GM04503 (cell line): Measurements from ENCODE around the gene ANTXR2.
A peak's percentile ranks its signal among the peaks of the same experiment; 100 is the strongest.
"Not testable (repeated sequence)": the region's sequence is repeated elsewhere in the genome, so short reads cannot be mapped to it uniquely, and the experiment has no call there.

Experiments used
- DNase-seq: peaks from one replicate; pipeline ENCODE4 v3.0.0-alpha.2; 2012; ENCODE audit warnings: low read depth

ANTXR2 gene

GRCh38 chr4:80017125-80017854 lies 55.7 kb downstream of the ANTXR2 start:
- peak; percentile 77 for DNase-seq

DNA sequence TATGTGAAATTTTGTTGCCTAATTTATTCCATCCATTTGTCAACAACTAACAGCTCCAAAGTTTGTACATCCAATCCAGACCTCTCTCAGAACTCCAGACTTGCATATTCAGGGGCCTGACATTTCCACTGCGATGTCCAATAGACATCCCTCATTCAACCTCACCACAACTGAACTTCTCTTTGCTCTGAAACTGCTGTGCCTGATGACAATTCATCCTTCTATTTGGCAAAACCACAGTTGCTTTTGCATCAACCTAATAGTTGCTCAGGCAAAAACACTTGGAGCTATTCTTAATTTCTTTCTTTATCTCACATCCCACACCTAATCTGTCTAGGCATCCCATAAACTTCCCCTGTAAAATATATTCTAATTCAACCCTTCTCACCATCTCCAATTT lies 56.5 kb downstream of the ANTXR2 start:
- no peak for DNase-seq

GRCh38 chr4:80015407-80016189 lies 57.4 kb downstream of the ANTXR2 start:
- no peak for DNase-seq

DNA sequence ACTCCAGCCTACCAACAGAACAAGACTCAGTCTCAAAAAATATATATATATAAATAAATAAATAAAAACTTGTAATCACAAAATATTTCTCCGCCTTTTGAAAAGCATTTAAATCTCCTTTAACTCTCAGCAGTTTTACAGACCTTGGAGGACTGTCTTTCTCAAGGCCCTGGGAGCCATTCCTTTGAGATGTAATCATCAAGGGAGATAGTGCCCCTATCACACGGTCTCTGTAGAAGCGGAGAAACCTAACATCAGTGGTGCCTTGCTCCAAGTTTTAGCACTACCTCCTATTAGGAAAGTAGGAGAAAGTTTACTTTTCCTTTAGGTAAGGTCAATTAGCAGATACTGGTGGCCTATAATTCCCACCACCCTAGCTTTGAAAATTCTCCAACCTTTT lies 58.5 kb downstream of the ANTXR2 start:
- no peak for DNase-seq

GRCh38 chr4:80012291-80012690 lies 60.7 kb downstream of the ANTXR2 start:
- no peak for DNase-seq

DNA sequence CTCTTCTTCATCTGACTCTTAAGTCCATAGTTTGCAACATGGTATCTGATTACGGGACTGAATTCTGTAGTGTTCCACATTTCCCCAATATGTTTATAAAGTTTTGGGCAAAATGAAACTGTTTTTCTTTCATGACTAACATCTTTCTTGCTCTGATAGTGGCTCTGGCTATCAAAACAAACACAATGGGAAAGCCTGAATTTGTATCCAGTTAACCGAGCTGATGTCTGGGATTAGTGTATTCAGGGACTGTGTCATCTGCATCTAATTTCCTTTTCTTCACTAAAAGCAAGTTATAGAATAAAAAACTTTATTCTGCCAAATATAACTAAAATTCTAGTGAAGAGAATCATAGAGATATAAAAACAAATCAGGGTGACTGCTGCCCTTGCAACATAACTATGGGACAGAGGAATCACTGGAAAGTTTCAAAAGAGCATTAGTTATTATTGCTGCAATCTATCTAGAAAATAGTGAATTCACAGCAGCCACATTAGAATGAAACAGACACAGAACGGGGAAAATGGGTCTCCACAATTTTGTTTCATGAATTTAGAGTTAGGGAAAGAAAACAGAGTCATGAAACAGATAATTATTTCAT lies 61.3 kb downstream of the ANTXR2 start:
- DNase-seq: peak; percentile 70

GRCh38 chr4:80010316-80010715 lies 62.7 kb downstream of the ANTXR2 start:
- DNase-seq: no peak

- DNase-seq: no peak
These were observed 63.2 kb downstream of the ANTXR2 start for GRCh38 chr4:80009806-80010205.

DNA sequence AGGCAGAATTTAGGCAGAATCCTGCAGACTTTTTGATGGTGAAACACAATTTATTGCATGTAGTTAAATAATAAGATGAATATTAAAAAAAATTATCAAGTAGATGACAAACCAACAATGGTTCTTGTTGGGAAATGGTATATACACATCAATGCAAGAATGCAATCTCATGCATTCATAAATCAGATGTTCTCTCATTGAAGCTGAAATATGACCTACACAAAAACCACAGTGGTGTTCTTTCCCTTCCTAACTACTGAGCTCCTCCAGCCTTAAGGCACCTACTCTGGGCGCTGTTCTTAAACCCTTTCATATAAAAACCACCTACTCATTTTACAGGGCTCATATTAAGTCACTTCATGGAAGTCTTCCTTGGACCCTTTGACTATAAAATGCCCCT lies 64.1 kb downstream of the ANTXR2 start:
- DNase-seq: no peak

- DNase-seq: no peak
These were observed 64.7 kb downstream of the ANTXR2 start for GRCh38 chr4:80008351-80008750.

DNA sequence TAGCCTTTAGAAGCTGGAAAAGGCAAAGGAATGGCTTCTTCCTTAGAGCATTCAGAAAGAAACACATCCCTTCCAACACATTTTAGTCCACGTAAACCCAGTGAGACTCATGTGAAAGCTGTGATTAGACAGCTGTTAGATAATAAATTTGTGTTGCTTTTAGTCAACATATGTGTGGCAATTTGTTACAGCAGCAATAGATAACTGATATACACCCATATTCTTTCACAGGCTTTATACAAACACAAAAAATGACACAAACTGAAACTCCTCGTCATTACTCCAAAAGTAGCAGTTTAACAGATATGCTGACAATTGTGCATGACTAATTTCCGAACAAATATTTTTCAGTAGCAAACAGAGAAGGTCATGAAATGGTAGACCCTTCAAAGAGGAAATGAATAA lies 65.3 kb downstream of the ANTXR2 start:
- no peak for DNase-seq

DNA sequence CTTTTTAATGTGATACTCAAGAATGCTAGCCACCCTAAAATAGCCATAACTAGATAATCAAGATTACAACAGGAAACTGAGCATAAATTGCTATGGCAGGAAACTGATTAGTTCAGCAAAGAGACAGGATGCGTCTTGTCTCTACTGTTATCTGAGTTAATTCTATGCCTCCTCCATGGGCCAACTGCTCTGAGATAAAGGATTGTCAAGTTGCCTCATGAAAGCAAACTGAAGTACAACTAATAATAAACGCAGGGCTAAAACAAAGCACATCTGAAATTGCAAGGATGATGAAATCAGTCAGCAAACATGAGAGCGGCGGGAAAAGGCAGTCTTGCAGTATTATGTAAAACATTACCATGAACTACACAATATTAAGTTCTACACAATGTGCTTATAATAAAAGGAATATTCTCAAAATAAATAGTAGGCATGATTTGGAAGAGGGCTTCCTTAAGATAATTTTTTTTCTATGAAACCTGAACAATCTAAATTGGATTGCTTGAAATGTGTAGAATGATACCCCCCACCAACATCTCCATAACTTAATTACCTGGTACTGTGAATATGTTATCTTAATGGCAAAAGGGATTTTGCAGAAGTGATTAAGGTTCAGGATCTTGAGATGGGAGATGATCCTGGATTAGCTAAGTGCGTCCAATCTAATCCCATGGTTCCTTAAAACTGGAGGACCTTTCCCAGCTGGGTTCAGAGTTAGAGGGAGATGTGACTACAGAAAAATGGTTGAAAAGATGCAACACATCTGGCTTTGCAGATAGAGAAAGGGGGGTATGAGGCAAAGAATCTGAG lies 65.9 kb downstream of the ANTXR2 start:
- DNase-seq: no peak

DNA sequence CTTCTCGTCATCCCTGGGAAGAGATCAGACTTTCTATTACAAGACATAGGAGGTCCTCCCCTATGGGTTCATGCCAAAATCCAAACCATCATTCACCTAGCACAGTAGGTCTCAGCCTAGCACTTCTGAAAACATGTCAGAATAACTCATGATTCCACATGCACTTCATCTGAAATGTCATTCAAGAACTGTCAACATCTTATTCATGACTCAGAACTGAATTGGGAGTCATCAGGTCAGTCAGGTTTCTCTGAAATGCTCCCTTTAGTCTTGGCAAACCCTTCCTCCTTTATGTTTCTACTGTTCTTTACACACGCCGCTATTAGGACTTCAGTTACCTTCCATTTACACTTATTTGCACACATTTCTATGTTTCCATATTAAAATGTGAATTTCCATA lies 67.2 kb downstream of the ANTXR2 start:
- no peak for DNase-seq

GRCh38 chr4:80004319-80004718 lies 68.7 kb downstream of the ANTXR2 start:
- DNase-seq: no peak

GRCh38 chr4:80002559-80002958 lies 70.5 kb downstream of the ANTXR2 start:
- DNase-seq: not testable (repeated sequence)

- not testable (repeated sequence) for DNase-seq
These were observed 74.0 kb downstream of the ANTXR2 start for GRCh38 chr4:79999048-79999447.

GRCh38 chr4:79998201-79998600 lies 74.8 kb downstream of the ANTXR2 start:
- DNase-seq: no peak

- no peak for DNase-seq
These were observed 76.2 kb downstream of the ANTXR2 start for GRCh38 chr4:79996851-79997250.

- DNase-seq: no peak
These were observed 79.6 kb downstream of the ANTXR2 start for GRCh38 chr4:79993476-79993875.

GRCh38 chr4:79991601-79992000 lies 81.4 kb downstream of the ANTXR2 start:
- no peak for DNase-seq

GRCh38 chr4:79991100-79991499 lies 81.9 kb downstream of the ANTXR2 start:
- DNase-seq: not testable (repeated sequence)

- no peak for DNase-seq
These were observed 85.6 kb downstream of the ANTXR2 start for GRCh38 chr4:79987401-79987800.
